Adrenal gland (tissue), 12 donors: ENCODE data around the gene CCNDBP1. TPM values are rescaled to one million over a fixed set of nuclear protein-coding genes. Genes with fewer than 3 reads are reported as not detected.

ENCODE experiments used
- DNase-seq, 7 donors: peaks; one replicate each; pipeline ENCODE4 v3.0.0-alpha.2; 2019 to 2020
- H3K27ac ChIP-seq, 5 donors: fragments of 200-600 bp; sonication (generic) in 4 of 5; 1 replicate in 3 of 5; 2 replicates in 2 of 5; pipeline versions ENCODE4 v1.5.1 to v1.8.0; 2016 to 2020; ENCODE audit warnings: mild to moderate bottlenecking in 1 of 5
- H3K27me3 ChIP-seq: fragments of 200-600 bp; 2 replicates; pipeline ENCODE4 v1.8.0; 2021
- H3K36me3 ChIP-seq, 2 donors: fragments of 200-600 bp; replicated peaks in 1 of 2; 1 replicate in 1 of 2; 2 replicates in 1 of 2; pipeline versions ENCODE4 v1.5.1 to v1.8.0; 2018 to 2022
- H3K4me1 ChIP-seq, 2 donors: fragments of 200-600 bp; replicated peaks in 1 of 2; 1 replicate in 1 of 2; 2 replicates in 1 of 2; pipeline versions ENCODE4 v1.5.1 to v1.8.0; 2018 to 2021
- H3K4me3 ChIP-seq, 4 donors: fragments of 200-600 bp; sonication (generic) in 3 of 4; one replicate each; pipeline ENCODE4 v1.5.1; 2016 to 2018
- H3K9me3 ChIP-seq, 3 donors: fragments of 200-600 bp; sonication (generic) in 1 of 3; replicated peaks in 1 of 3; 1 replicate in 2 of 3; 2 replicates in 1 of 3; pipeline versions ENCODE4 v1.5.1 to v1.8.0; 2016 to 2021
- CTCF ChIP-seq, 6 experiments: fragments of 450-650 bp in 4 of 6; fragments of 200-600 bp in 2 of 6; sonication (generic) in 1 of 6; IDR thresholded peaks; 1 replicate in 5 of 6; 2 replicates in 1 of 6; pipeline versions ENCODE4 v1.5.1 to v1.8.0; 2016 to 2021; ENCODE audit warnings: antibody characterized with exemption in 6 of 6, mild to moderate bottlenecking in 2 of 6, moderate library complexity in 1 of 6
- POLR2A ChIP-seq, 2 donors: fragments of 450-650 bp; IDR thresholded peaks; one replicate each; pipeline ENCODE4 v1.6.1; 2017; ENCODE audit warnings: antibody characterized with exemption in 2 of 2, mild to moderate bottlenecking in 2 of 2, moderate library complexity in 1 of 2
- WGBS, 4 donors: extraction: QIAGEN DNeasy Blood & Tissue Kit in 2 of 4; methylation state at CpG; one replicate each; pipeline versions ENCODE4 v1.1.5 to v1.1.7; 2013 to 2017; 5-methylcytosine and 5-hydroxymethylcytosine counted together
- intact Hi-C, 2 donors: fragments of 100-400 bp; cut with DNase I; formaldehyde crosslinking; loops; one replicate each; pipeline versions ENCODE4 v1.14.1 to v1.15.0; 2022 to 2023
- polyA plus RNA-seq, 3 donors: library from polyadenylated mRNA; stranded (reverse); fragments of 200-250 nt in 2 of 3; fragments of 350-450 nt in 1 of 3; fragmentation: Illumina TruSeq in 1 of 3; extraction: RNeasy Lipid Tissue Mini Kit (QIAGEN cat#74804) in 1 of 3; gene quantifications; one replicate each; pipeline ENCODE4 v1.2.3, GENCODE V29; 2013 to 2014
- total RNA-seq, 9 donors: library from RNA; depleted of rRNA in 4 of 9; stranded (reverse); fragments of >200 nt in 4 of 9; fragments of 120-200 nt in 1 of 9; fragmentation: NEBNext Ultra II Directional in 1 of 9; extraction: Animal tissue kit (Norgen Biotek cat#: 25700) in 1 of 9; gene quantifications; one replicate each; pipeline versions ENCODE4 v1.1.0 to v1.2.4, GENCODE V29; 2013 to 2023
- donor health status: healthy with polysubstance abuse.
- donor health status: Bipolar disorder and iron deficiency.
- donor health status: DM: yes; HTN: yes; CAD: no.
- donor health status: DM: no; HTN: no; CAD: no.
- donor health status: DM: no; HTN: no; CAD: no.
- donor health status: DM: yes; HTN: yes; CAD: no.

Gene CCNDBP1
- total and polyA plus RNA-seq, 12 donors, result 34.1 to 160 (median 89.8) TPM

- Histone ChIP-seq H3K4me1 (peaks cover 5 to 33% of the 10 kb centered on the region in 2 donors), H3K27ac (peak overlapping the region in 4 of 5 donors; percentile 85 to 95 (median 88)), H3K36me3 (peaks cover 0 to 18% of the 10 kb centered on the region in 2 donors), H3K9me3 (no peaks in the 10 kb centered on the region), H3K4me3 (peak overlapping the region; percentile 69 to 81 (median 76)), H3K27me3 (no peaks in the 10 kb centered on the region)
- WGBS, 4 donors, result 2 to 12% (median 3%) methylated on average over 10 to 13 of the region's 13 CpGs
- peak in 6 of 7 donors; percentile 28 to 62 (median 33) for DNase-seq
- intact Hi-C loops, result no loop called here
- TF ChIP-seq CTCF (IDR thresholded peaks at IDR 0.05), result no peak
- no peak for TF ChIP-seq POLR2A (IDR thresholded peaks at IDR 0.05)
Measured at GRCh38 chr15:43186003-43186353, 775 bp downstream of the CCNDBP1 start.

GRCh38 chr15:43187544-43188155 lies 2.4 kb downstream of the CCNDBP1 start:
- WGBS, 4 donors, result 65 to 73% (median 68%) methylated on average over 2 of the region's 2 CpGs
- intact Hi-C loops, result no loop called here
- no peak overlapping the region for H3K4me3 ChIP-seq

GRCh38 chr15:43189296-43189695 lies 4.1 kb downstream of the CCNDBP1 start:
- Histone ChIP-seq H3K9me3 (no peaks in the 10 kb centered on the region), H3K27ac (no peak overlapping the region), H3K27me3 (no peaks in the 10 kb centered on the region), H3K4me3 (no peak overlapping the region), H3K4me1 (peaks cover 5 to 25% of the 10 kb centered on the region in 2 donors), H3K36me3 (peaks cover 0 to 49% of the 10 kb centered on the region in 2 donors)
- TF ChIP-seq CTCF (IDR thresholded peaks at IDR 0.05), result no peak
- no peak for TF ChIP-seq POLR2A (IDR thresholded peaks at IDR 0.05)
- intact Hi-C loops, result no loop called here
- WGBS, 4 donors, result 74 to 88% (median 78%) methylated on average over 2 of the region's 2 CpGs
- DNase-seq, result no peak

More at GRCh38 chr15:43187544-43188155, 2.4 kb downstream of the CCNDBP1 start:
- Histone ChIP-seq H3K36me3 (peaks cover 0 to 34% of the 10 kb centered on the region in 2 donors), H3K9me3 (no peaks in the 10 kb centered on the region), H3K27ac (no peak overlapping the region), H3K4me1 (peaks cover 5 to 33% of the 10 kb centered on the region in 2 donors), H3K27me3 (no peaks in the 10 kb centered on the region)
- TF ChIP-seq CTCF (IDR thresholded peaks at IDR 0.05) (peak; percentile 13 to 58 (median 51)), POLR2A (IDR thresholded peaks at IDR 0.05) (no peak)
- DNase-seq, result no peak

- TF ChIP-seq CTCF (IDR thresholded peaks at IDR 0.05) (no peak), POLR2A (IDR thresholded peaks at IDR 0.05) (no peak)
- 38 to 69% (median 58%) methylated on average over 1 of the region's 1 CpG for WGBS, 4 donors
- H3K4me1 ChIP-seq, result peaks cover 5 to 25% of the 10 kb centered on the region in 2 donors
- no peaks in the 10 kb centered on the region for H3K27me3 ChIP-seq
- H3K27ac ChIP-seq, result no peak overlapping the region
- H3K9me3 ChIP-seq, result no peaks in the 10 kb centered on the region
- no peak overlapping the region for H3K4me3 ChIP-seq
- H3K36me3 ChIP-seq, result peaks cover 0 to 58% of the 10 kb centered on the region in 2 donors
- intact Hi-C loops, result no loop called here
- peak in 6 of 7 donors; percentile 58 to 90 (median 76) for DNase-seq
Measured at GRCh38 chr15:43190178-43190577, 5.0 kb downstream of the CCNDBP1 start.
